Cardiac muscle cell (in vitro differentiated cells and primary cell): ENCODE results near the gene KIAA0753. TPM values are rescaled to one million over a fixed set of nuclear protein-coding genes. Genes with fewer than 3 reads are reported as not detected.

Experiments used
- DNase-seq, 2 donors: peaks; one replicate each; pipeline versions ENCODE4 v3.0.0 to v3.0.0-alpha.2; 2010 to 2017; ENCODE audit warnings: low read depth in 1 of 2, low spot score in 1 of 2
- H3K27ac ChIP-seq: fragments of 200-600 bp; sonication (generic); 2 replicates; pipeline ENCODE4 v1.5.1; 2016
- H3K27me3 ChIP-seq: fragments of 200-600 bp; sonication (generic); 2 replicates; pipeline ENCODE4 v1.6.0; 2016; ENCODE audit warnings: control low read depth
- H3K36me3 ChIP-seq: fragments of 200-600 bp; sonication (generic); 2 replicates; pipeline ENCODE4 v1.5.1; 2016; ENCODE audit warnings: control low read depth
- H3K4me1 ChIP-seq: fragments of 200-600 bp; sonication (generic); 2 replicates; pipeline ENCODE4 v1.8.1; 2017; ENCODE audit warnings: low read depth, mild to moderate bottlenecking, mixed run types
- H3K4me3 ChIP-seq: fragments of 200-600 bp; sonication (generic); 2 replicates; pipeline ENCODE4 v1.5.1; 2016; ENCODE audit warnings: mild to moderate bottlenecking
- H3K9me3 ChIP-seq: fragments of 200-600 bp; sonication (generic); 2 replicates; pipeline ENCODE4 v1.5.1; 2017; ENCODE audit warnings: low read depth, mild to moderate bottlenecking, control low read depth
- polyA plus RNA-seq: library from polyadenylated mRNA; unstranded; fragments of >200 nt; fragmentation: Nextera tagmentation; extraction: Ambion mirVana; gene quantifications from 2 replicates; pipeline ENCODE4 v1.2.1, GENCODE V29; 2016
- total RNA-seq: library from RNA; depleted of rRNA; stranded (reverse); fragments of >200 nt; gene quantifications from 2 replicates; pipeline ENCODE4 v1.2.3, GENCODE V29; 2016
- TF ChIP-seq, protein P1 (sequence below): IDR thresholded peaks from 2 replicates; pipeline ENCODE4 v1.5.1; 2012; ENCODE audit warnings: low read depth, mild to moderate bottlenecking, low read length

The KIAA0753 gene
- total and polyA plus RNA-seq, 2 experiments from 2014 or later = 9.2 to 13.5 TPM

- H3K27ac ChIP-seq = no peak overlapping the region
- no peaks in the 10 kb centered on the region for H3K9me3 ChIP-seq
- no peaks in the 10 kb centered on the region for H3K4me1 ChIP-seq
- TF ChIP-seq, protein P1, sequence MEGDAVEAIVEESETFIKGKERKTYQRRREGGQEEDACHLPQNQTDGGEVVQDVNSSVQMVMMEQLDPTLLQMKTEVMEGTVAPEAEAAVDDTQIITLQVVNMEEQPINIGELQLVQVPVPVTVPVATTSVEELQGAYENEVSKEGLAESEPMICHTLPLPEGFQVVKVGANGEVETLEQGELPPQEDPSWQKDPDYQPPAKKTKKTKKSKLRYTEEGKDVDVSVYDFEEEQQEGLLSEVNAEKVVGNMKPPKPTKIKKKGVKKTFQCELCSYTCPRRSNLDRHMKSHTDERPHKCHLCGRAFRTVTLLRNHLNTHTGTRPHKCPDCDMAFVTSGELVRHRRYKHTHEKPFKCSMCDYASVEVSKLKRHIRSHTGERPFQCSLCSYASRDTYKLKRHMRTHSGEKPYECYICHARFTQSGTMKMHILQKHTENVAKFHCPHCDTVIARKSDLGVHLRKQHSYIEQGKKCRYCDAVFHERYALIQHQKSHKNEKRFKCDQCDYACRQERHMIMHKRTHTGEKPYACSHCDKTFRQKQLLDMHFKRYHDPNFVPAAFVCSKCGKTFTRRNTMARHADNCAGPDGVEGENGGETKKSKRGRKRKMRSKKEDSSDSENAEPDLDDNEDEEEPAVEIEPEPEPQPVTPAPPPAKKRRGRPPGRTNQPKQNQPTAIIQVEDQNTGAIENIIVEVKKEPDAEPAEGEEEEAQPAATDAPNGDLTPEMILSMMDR = no peak
- H3K27me3 ChIP-seq = no peaks in the 10 kb centered on the region
- H3K36me3 ChIP-seq = no peaks in the 10 kb centered on the region
- no peak for DNase-seq
- no peak overlapping the region for H3K4me3 ChIP-seq
Measured at GRCh38 chr17:6528557-6528956, 112.0 kb downstream of the KIAA0753 start.

Other genes starting within 250 kb of the KIAA0753 start
- not detected in 2 replicates for gene AIPL1, start 205.6 kb downstream of the KIAA0753 start, total RNA-seq
- not detected in 2 replicates for gene AIPL1, start 205.6 kb downstream of the KIAA0753 start, polyA plus RNA-seq
- gene PIMREG, start 196.3 kb downstream of the KIAA0753 start, total RNA-seq = 10.3 and 70.6 TPM in 2 replicates
- 11.3 and 65.2 TPM in 2 replicates for gene PIMREG, start 196.3 kb downstream of the KIAA0753 start, polyA plus RNA-seq
- 3.1 and 6.5 TPM in 2 replicates for gene PITPNM3, start 84.2 kb downstream of the KIAA0753 start, total RNA-seq
- 0.77 and 1.8 TPM in 2 replicates for gene PITPNM3, start 84.2 kb downstream of the KIAA0753 start, polyA plus RNA-seq
- gene TXNDC17, start 349 bp upstream of the KIAA0753 start, total RNA-seq = 128 and 270 TPM in 2 replicates
- 279 and 467 TPM in 2 replicates for gene TXNDC17, start 349 bp upstream of the KIAA0753 start, polyA plus RNA-seq
- 7.1 and 15.7 TPM in 2 replicates for gene MED31, start 10.9 kb upstream of the KIAA0753 start, total RNA-seq
- gene MED31, start 10.9 kb upstream of the KIAA0753 start, polyA plus RNA-seq = 44.1 and 72.6 TPM in 2 replicates
- 2.4 and 3.7 TPM in 2 replicates for gene C17orf100, start 11.1 kb upstream of the KIAA0753 start, total RNA-seq
- 7.1 and 8.2 TPM in 2 replicates for gene C17orf100, start 11.1 kb upstream of the KIAA0753 start, polyA plus RNA-seq
- 0.18 and 0.67 TPM in 2 replicates for gene SLC13A5, start 72.7 kb upstream of the KIAA0753 start, total RNA-seq
- gene SLC13A5, start 72.7 kb upstream of the KIAA0753 start, polyA plus RNA-seq = 0.15 TPM in 1 of 2 replicates, not detected in the other
- not detected in 2 replicates for gene XAF1, start 115.3 kb upstream of the KIAA0753 start, total RNA-seq
- not detected in 2 replicates for gene XAF1, start 115.3 kb upstream of the KIAA0753 start, polyA plus RNA-seq
- not detected in 2 replicates for gene FBXO39, start 135.5 kb upstream of the KIAA0753 start, total RNA-seq
- gene FBXO39, start 135.5 kb upstream of the KIAA0753 start, polyA plus RNA-seq = not detected in 2 replicates
- gene TEKT1, start 191.0 kb upstream of the KIAA0753 start, total RNA-seq = 0.28 TPM in 1 of 2 replicates, not detected in the other
- not detected in 2 replicates for gene TEKT1, start 191.0 kb upstream of the KIAA0753 start, polyA plus RNA-seq